Measurements from ENCODE around the gene EID2B. TPM values are rescaled to one million over a fixed set of nuclear protein-coding genes. Genes with fewer than 3 reads are reported as not detected.

EID2B gene, protein sequence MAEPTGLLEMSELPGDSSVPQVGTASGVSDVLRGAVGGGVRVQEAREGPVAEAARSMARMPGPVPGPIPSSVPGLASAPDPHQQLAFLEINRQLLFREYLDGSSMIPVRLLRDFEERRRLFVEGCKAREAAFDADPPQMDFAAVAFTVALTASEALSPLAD
- total RNA-seq: 3.7 and 4.4 TPM in 2 replicates

GRCh38 chr19:39532233-39533002 is at the start of gene EID2B:
Gene EID2B (minus strand): TSS chr19:39532852. CDS start chr19:39532802, 50 bp downstream.

GRCh38 chr19:39539518-39540332 is 7.1 kb upstream of the EID2B start, which contains the start of gene EID2:
Gene EID2 (minus strand): TSS chr19:39540161. CDS start chr19:39540079, 82 bp downstream.

GRCh38 chr19:39514840-39515550 is 17.7 kb downstream of the EID2B start, which contains the start of gene SELENOV:
Gene SELENOV (plus strand): TSS chr19:39515139. CDS start chr19:39515213, 74 bp downstream.

GRCh38 chr19:39498798-39499642 is 33.6 kb downstream of the EID2B start, which contains the start of gene DLL3:
Gene DLL3 (plus strand): TSS chr19:39498947. CDS start chr19:39498975, 28 bp downstream.

Other genes with a start within 250 kb of the EID2B start
- not detected in 2 replicates for gene IFNL1, start 236.4 kb downstream of the EID2B start, total RNA-seq
- 0.24 and 0.32 TPM in 2 replicates for gene LRFN1, start 212.0 kb downstream of the EID2B start, total RNA-seq
- 3.7 and 8.4 TPM in 2 replicates for gene GMFG, start 196.8 kb downstream of the EID2B start, total RNA-seq
- 109 and 110 TPM in 2 replicates for gene SAMD4B, start 190.4 kb downstream of the EID2B start, total RNA-seq
- gene PAF1, start 141.7 kb downstream of the EID2B start, total RNA-seq: 32.9 and 35.5 TPM in 2 replicates
- 31.2 and 32.2 TPM in 2 replicates for gene MED29, start 141.5 kb downstream of the EID2B start, total RNA-seq
- gene ZFP36, start 126.0 kb downstream of the EID2B start, total RNA-seq: 18.9 and 19.0 TPM in 2 replicates
- 41.0 and 41.9 TPM in 2 replicates for gene PLEKHG2, start 120.2 kb downstream of the EID2B start, total RNA-seq
- gene RPS16, start 96.9 kb downstream of the EID2B start, total RNA-seq: 213 and 236 TPM in 2 replicates
- gene SUPT5H, start 87.3 kb downstream of the EID2B start, total RNA-seq: 87.7 and 93.9 TPM in 2 replicates
- gene TIMM50, start 52.0 kb downstream of the EID2B start, total RNA-seq: 32.9 and 33.4 TPM in 2 replicates
- gene DLL3, start 33.9 kb downstream of the EID2B start, total RNA-seq: not detected in 2 replicates
- gene SELENOV, start 17.7 kb downstream of the EID2B start, total RNA-seq: not detected in 2 replicates
- 9.0 and 9.2 TPM in 2 replicates for gene EID2, start 7.3 kb upstream of the EID2B start, total RNA-seq
- gene LGALS13, start 69.7 kb upstream of the EID2B start, total RNA-seq: not detected in 2 replicates
- not detected in 2 replicates for gene LGALS16, start 123.1 kb upstream of the EID2B start, total RNA-seq
- gene LGALS14, start 171.6 kb upstream of the EID2B start, total RNA-seq: not detected in 2 replicates
- gene CLC, start 205.2 kb upstream of the EID2B start, total RNA-seq: not detected in 2 replicates
- gene LEUTX, start 246.0 kb upstream of the EID2B start, total RNA-seq: not detected in 2 replicates